Testis (tissue), 2 donors: Measurements from ENCODE around the gene CDH23.

ENCODE experiments used
- POLR2A ChIP-seq: fragments of 450-650 bp; IDR thresholded peaks from one replicate; pipeline ENCODE4 v1.6.1; 2017; ENCODE audit warnings: antibody characterized with exemption, mild to moderate bottlenecking, moderate library complexity
- TF ChIP-seq, protein P1 (sequence below), 3 experiments: fragments of 450-650 bp in 2 of 3; fragments of 200-600 bp in 1 of 3; sonication (generic) in 1 of 3; IDR thresholded peaks; one replicate each; pipeline ENCODE4 v1.5.1; 2016 to 2019; ENCODE audit warnings: antibody characterized with exemption in 3 of 3, mild to moderate bottlenecking in 2 of 3, moderate library complexity in 1 of 3

GRCh38 chr10:71623098-71623985 is 226.6 kb downstream of the CDH23 start:
- TF ChIP-seq, protein P1, sequence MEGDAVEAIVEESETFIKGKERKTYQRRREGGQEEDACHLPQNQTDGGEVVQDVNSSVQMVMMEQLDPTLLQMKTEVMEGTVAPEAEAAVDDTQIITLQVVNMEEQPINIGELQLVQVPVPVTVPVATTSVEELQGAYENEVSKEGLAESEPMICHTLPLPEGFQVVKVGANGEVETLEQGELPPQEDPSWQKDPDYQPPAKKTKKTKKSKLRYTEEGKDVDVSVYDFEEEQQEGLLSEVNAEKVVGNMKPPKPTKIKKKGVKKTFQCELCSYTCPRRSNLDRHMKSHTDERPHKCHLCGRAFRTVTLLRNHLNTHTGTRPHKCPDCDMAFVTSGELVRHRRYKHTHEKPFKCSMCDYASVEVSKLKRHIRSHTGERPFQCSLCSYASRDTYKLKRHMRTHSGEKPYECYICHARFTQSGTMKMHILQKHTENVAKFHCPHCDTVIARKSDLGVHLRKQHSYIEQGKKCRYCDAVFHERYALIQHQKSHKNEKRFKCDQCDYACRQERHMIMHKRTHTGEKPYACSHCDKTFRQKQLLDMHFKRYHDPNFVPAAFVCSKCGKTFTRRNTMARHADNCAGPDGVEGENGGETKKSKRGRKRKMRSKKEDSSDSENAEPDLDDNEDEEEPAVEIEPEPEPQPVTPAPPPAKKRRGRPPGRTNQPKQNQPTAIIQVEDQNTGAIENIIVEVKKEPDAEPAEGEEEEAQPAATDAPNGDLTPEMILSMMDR (IDR thresholded peaks at IDR 0.05), result no peak
- TF ChIP-seq POLR2A, result no peak
